Trophoblast cell (in vitro differentiated cells and primary cell): Measurements from ENCODE around the gene GRIA4.

ENCODE experiments used
- DNase-seq, 2 donors: peaks; one replicate each; pipeline ENCODE4 v3.0.0-alpha.2; 2016
- H2AFZ ChIP-seq: 2 replicates; pipeline ENCODE4 v1.6.1; 2013; ENCODE audit warnings: low read length, moderate library complexity, mild to moderate bottlenecking; ENCODE audit not compliant: insufficient read depth, poor library complexity
- H2AK5ac ChIP-seq: 2 replicates; pipeline ENCODE4 v1.6.1; 2013; ENCODE audit warnings: mild to moderate bottlenecking, low read length
- H2BK120ac ChIP-seq: 2 replicates; pipeline ENCODE4 v1.6.1; 2013; ENCODE audit warnings: low read length, mild to moderate bottlenecking, moderate library complexity; ENCODE audit not compliant: insufficient read depth, poor library complexity
- H2BK12ac ChIP-seq: 2 replicates; pipeline ENCODE4 v1.6.1; 2013; ENCODE audit warnings: mild to moderate bottlenecking, low read length, moderate library complexity
- H2BK5ac ChIP-seq: 2 replicates; pipeline ENCODE4 v1.6.1; 2013; ENCODE audit warnings: low read length, low read depth, moderate library complexity, mild to moderate bottlenecking; ENCODE audit not compliant: poor library complexity
- H3K14ac ChIP-seq: 2 replicates; pipeline ENCODE4 v1.6.1; 2013; ENCODE audit warnings: mild to moderate bottlenecking, low read length
- H3K18ac ChIP-seq: 2 replicates; pipeline ENCODE4 v1.6.1; 2013; ENCODE audit warnings: mild to moderate bottlenecking, low read length
- H3K23ac ChIP-seq: 2 replicates; pipeline ENCODE4 v1.6.1; 2013; ENCODE audit warnings: low read length
- H3K27ac ChIP-seq: 2 replicates; pipeline ENCODE4 v1.5.1; 2013; ENCODE audit warnings: low read depth, mild to moderate bottlenecking, inconsistent platforms, low read length, moderate library complexity
- H3K27me3 ChIP-seq: 2 replicates; pipeline ENCODE4 v1.6.1; 2013; ENCODE audit warnings: inconsistent platforms, mild to moderate bottlenecking, low read length, moderate library complexity; ENCODE audit not compliant: insufficient read depth
- H3K36me3 ChIP-seq, 2 experiments: 1 replicate in 1 of 2; 2 replicates in 1 of 2; pipeline ENCODE4 v1.6.1; 2013; ENCODE audit warnings: low read length in 2 of 2, mild to moderate bottlenecking in 2 of 2, moderate library complexity in 1 of 2; ENCODE audit not compliant: insufficient read depth in 2 of 2, control insufficient read depth in 1 of 2
- H3K4ac ChIP-seq: 2 replicates; pipeline ENCODE4 v1.6.1; 2013; ENCODE audit warnings: low read depth, mild to moderate bottlenecking, low read length, moderate library complexity
- H3K4me1 ChIP-seq, 2 experiments: 1 replicate in 1 of 2; 2 replicates in 1 of 2; pipeline ENCODE4 v1.6.1; 2013; ENCODE audit warnings: low read length in 2 of 2, mild to moderate bottlenecking in 2 of 2, moderate library complexity in 1 of 2; ENCODE audit not compliant: insufficient read depth in 2 of 2, control insufficient read depth in 1 of 2
- H3K4me2 ChIP-seq: 2 replicates; pipeline ENCODE4 v1.6.1; 2013; ENCODE audit warnings: inconsistent platforms, mild to moderate bottlenecking, low read length, moderate library complexity
- H3K4me3 ChIP-seq: 2 replicates; pipeline ENCODE4 v1.5.1; 2013; ENCODE audit warnings: mild to moderate bottlenecking, low read depth, low read length, inconsistent platforms
- H3K79me1 ChIP-seq: one replicate; pipeline ENCODE4 v1.6.1; 2013; ENCODE audit warnings: low read length
- H3K79me2 ChIP-seq: 2 replicates; pipeline ENCODE4 v1.6.1; 2013; ENCODE audit warnings: low read length, mild to moderate bottlenecking; ENCODE audit not compliant: control insufficient read depth, insufficient read depth, poor library complexity
- H3K9ac ChIP-seq: 2 replicates; pipeline ENCODE4 v1.6.1; 2013; ENCODE audit warnings: mild to moderate bottlenecking, low read length
- H3K9me3 ChIP-seq: 2 replicates; pipeline ENCODE4 v1.6.1; 2013; ENCODE audit warnings: low read depth, mild to moderate bottlenecking, control low read depth, inconsistent platforms, low read length; ENCODE audit not compliant: insufficient read depth
- H4K12ac ChIP-seq: 2 replicates; pipeline ENCODE4 v1.6.1; 2013; ENCODE audit warnings: low read depth, mild to moderate bottlenecking, low read length, moderate library complexity
- H4K8ac ChIP-seq: 2 replicates; pipeline ENCODE4 v1.6.1; 2013; ENCODE audit warnings: low read depth, mild to moderate bottlenecking, low read length, moderate library complexity
- H4K91ac ChIP-seq: one replicate; pipeline ENCODE4 v1.6.1; 2013; ENCODE audit warnings: low read depth, mild to moderate bottlenecking, low read length, moderate library complexity
- WGBS: extraction: QIAGEN DNeasy Blood & Tissue Kit; methylation state at CpG from one replicate; pipeline ENCODE4 v1.1.7; 2013; ENCODE audit warnings: missing lambda C conversion rate; ENCODE audit not compliant: insufficient read length, insufficient coverage; ENCODE audit errors: extremely low coverage; 5-methylcytosine and 5-hydroxymethylcytosine counted together

GRIA4 gene

DNA sequence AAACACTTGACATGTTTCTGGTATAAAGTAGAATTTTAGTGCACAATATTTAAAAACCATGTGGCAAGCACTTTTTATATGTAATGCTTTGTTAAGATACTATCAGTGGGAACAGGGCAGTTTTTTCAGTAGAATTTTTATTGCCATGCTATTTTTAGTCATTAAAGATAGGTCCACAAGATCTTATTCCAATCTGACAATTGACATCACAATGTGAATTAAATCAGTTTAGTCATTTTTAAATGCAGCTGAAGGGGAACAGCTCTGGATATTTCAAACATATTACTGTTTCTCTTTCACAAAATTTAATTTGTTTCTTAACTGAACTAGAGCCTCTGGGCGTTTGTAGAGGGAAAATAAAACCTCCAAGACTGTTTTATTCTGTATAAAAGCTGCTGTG is 218.0 kb downstream of the GRIA4 start:
- no peaks in the 10 kb centered on the region for H3K79me1 ChIP-seq
- H2AFZ ChIP-seq: no peak overlapping the region
- H2AK5ac ChIP-seq: no peak overlapping the region
- H3K23ac ChIP-seq: no peak overlapping the region
- no CpG with 5 or more reads among the region's 1 CpG for WGBS
- H4K8ac ChIP-seq: no peak overlapping the region
- no peak overlapping the region for H2BK5ac ChIP-seq
- no peaks in the 10 kb centered on the region for H3K79me2 ChIP-seq
- no peak overlapping the region for H3K9ac ChIP-seq
- no peaks in the 10 kb centered on the region for H3K27me3 ChIP-seq
- no peak overlapping the region for H3K27ac ChIP-seq
- DNase-seq: no peak
- H3K4me1 ChIP-seq: no peaks in the 10 kb centered on the region
- H3K9me3 ChIP-seq: no peaks in the 10 kb centered on the region
- H3K18ac ChIP-seq: no peak overlapping the region
- no peak overlapping the region for H2BK12ac ChIP-seq
- no peak overlapping the region for H3K4me3 ChIP-seq
- no peaks in the 10 kb centered on the region for H3K36me3 ChIP-seq
- no peak overlapping the region for H4K12ac ChIP-seq
- no peak overlapping the region for H2BK120ac ChIP-seq
- H3K4ac ChIP-seq: no peak overlapping the region
- no peak overlapping the region for H4K91ac ChIP-seq
- H3K14ac ChIP-seq: no peak overlapping the region
- H3K4me2 ChIP-seq: no peak overlapping the region

DNA sequence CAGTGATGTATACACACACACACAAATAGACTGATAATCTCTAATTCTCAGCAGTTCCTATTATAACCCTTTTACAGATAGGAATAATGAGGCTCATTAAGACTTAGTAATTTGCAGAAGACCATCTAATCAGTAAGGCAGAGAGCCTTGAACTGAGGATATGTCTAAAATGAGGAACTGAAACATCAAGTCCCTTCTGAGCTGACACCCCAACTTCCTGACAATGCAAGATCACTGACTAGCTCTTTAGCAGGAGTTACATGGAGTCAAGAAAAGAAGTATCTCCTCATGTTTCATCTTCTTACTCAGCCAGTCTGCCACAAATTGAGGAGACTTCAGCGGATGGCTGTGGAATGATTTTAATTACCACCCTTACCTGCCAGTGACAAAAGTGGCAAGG is 219.2 kb downstream of the GRIA4 start:
- H2BK12ac ChIP-seq: no peak overlapping the region
- H3K18ac ChIP-seq: no peak overlapping the region
- H2BK120ac ChIP-seq: no peak overlapping the region
- H3K9ac ChIP-seq: no peak overlapping the region
- no peak overlapping the region for H3K4ac ChIP-seq
- H2AFZ ChIP-seq: no peak overlapping the region
- no peak overlapping the region for H3K23ac ChIP-seq
- no peak overlapping the region for H4K91ac ChIP-seq
- no peak overlapping the region for H3K4me3 ChIP-seq
- H2AK5ac ChIP-seq: no peak overlapping the region
- no peak overlapping the region for H3K14ac ChIP-seq
- H4K8ac ChIP-seq: no peak overlapping the region
- H3K27me3 ChIP-seq: no peaks in the 10 kb centered on the region
- no peak overlapping the region for H3K27ac ChIP-seq
- no peaks in the 10 kb centered on the region for H3K36me3 ChIP-seq
- H3K4me1 ChIP-seq: no peaks in the 10 kb centered on the region
- no peaks in the 10 kb centered on the region for H3K9me3 ChIP-seq
- WGBS: no CpG with 5 or more reads among the region's 1 CpG
- no peaks in the 10 kb centered on the region for H3K79me2 ChIP-seq
- H4K12ac ChIP-seq: no peak overlapping the region
- DNase-seq: no peak
- H3K79me1 ChIP-seq: no peaks in the 10 kb centered on the region
- H2BK5ac ChIP-seq: no peak overlapping the region
- H3K4me2 ChIP-seq: no peak overlapping the region

DNA sequence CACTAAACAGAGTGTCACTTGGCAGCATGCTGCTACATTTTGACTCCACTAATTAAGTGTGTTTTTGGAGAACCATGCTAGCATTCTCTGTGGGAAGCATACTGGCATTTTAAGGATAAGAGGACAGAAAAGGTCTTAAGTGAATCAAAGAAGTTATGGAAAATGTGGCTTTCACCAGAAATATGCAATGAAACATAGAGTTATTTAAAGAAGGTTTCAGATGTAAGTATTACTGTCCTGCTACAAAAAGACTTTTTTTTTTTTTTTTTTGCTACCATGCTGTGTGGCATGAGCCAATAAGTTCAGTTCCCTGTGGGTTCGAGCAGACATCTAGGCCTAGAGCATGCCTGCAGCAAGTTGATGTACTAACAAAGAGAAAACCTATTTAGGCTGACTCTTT is 224.6 kb downstream of the GRIA4 start:
- Histone ChIP-seq H2BK120ac (no peak overlapping the region), H3K4me1 (no peaks in the 10 kb centered on the region), H4K8ac (no peak overlapping the region), H3K4me3 (no peak overlapping the region), H3K27me3 (no peaks in the 10 kb centered on the region), H4K91ac (no peak overlapping the region), H2AK5ac (no peak overlapping the region), H3K23ac (no peak overlapping the region), H2BK12ac (no peak overlapping the region), H3K4ac (no peak overlapping the region), H3K27ac (no peak overlapping the region), H2BK5ac (no peak overlapping the region), H3K4me2 (no peak overlapping the region), H3K9me3 (no peaks in the 10 kb centered on the region), H3K9ac (no peak overlapping the region), H3K36me3 (no peaks in the 10 kb centered on the region), H3K79me2 (no peaks in the 10 kb centered on the region), H4K12ac (no peak overlapping the region), H2AFZ (no peak overlapping the region), H3K79me1 (no peaks in the 10 kb centered on the region), H3K14ac (no peak overlapping the region), H3K18ac (no peak overlapping the region)
- WGBS: no CpG with 5 or more reads among the region's 1 CpG
- DNase-seq: no peak

DNA sequence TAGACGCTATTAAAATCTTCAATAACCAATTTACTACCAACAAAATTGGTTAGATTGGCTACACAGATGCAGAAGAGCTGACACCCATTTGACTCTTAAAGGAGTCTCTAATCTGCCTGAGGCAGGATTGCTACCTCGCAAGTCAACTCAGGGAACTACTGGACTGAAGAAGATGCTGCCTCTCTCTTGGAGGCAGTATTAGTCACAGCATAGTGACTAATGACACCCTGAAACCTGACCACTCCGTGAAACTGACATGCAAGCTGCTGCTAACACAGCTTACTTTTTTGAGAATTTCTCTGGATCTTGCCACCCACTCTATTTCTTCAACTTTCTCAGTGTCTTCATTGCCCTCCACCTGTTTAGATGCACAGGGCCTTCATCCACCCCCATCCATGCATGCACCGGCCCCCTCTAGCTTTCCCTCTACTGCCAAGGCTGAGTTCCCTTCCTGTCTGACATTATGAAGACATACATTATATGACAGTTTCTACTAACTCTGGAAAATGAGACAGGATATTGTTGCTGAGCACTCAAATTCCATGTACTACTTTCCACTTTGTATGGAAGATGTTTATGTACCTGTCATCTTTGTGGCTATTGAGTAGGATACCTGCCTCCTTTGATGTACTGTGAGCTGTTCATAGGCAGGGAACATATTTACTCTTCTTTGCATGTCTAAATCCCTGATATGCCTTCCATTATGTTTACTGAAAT is 229.0 kb downstream of the GRIA4 start:
- Histone ChIP-seq H3K23ac (no peak overlapping the region), H3K36me3 (no peaks in the 10 kb centered on the region), H4K91ac (no peak overlapping the region), H3K4me3 (no peak overlapping the region), H3K79me2 (no peaks in the 10 kb centered on the region), H2BK5ac (no peak overlapping the region), H2BK12ac (no peak overlapping the region), H3K4me2 (no peak overlapping the region), H2AFZ (no peak overlapping the region), H3K27ac (no peak overlapping the region), H2BK120ac (no peak overlapping the region), H3K14ac (no peak overlapping the region), H4K8ac (no peak overlapping the region), H3K79me1 (no peaks in the 10 kb centered on the region), H3K4ac (no peak overlapping the region), H3K4me1 (no peaks in the 10 kb centered on the region), H3K9ac (no peak overlapping the region), H2AK5ac (no peak overlapping the region), H4K12ac (no peak overlapping the region), H3K27me3 (no peaks in the 10 kb centered on the region), H3K18ac (no peak overlapping the region), H3K9me3 (no peaks in the 10 kb centered on the region)
- no peak for DNase-seq
- WGBS: no CpG with 5 or more reads among the region's 4 CpGs
